ENCODE results near the gene PFN3. TPM values are rescaled to one million over a fixed set of nuclear protein-coding genes. Genes with fewer than 3 reads are reported as not detected.

PFN3 gene
- total RNA-seq, 4 donors from 2014 or later: not detected

- DNase-seq (peak in 1 of 2 donors; percentile 29), ATAC-seq (peak; percentile 14 to 30)
- Histone ChIP-seq H3K4me1 (peaks cover 31 to 39% of the 10 kb centered on the region in 2 donors), H3K4me3 (no peak overlapping the region), H3K27ac (peak overlapping the region; percentile 32 to 61 (median 48)), H3K9me3 (no peaks in the 10 kb centered on the region), H3K27me3 (no peaks in the 10 kb centered on the region), H3K36me3 (peaks cover 0 to 40% of the 10 kb centered on the region in 2 donors)
- in situ Hi-C loops (cut with MboI; ENCODE audit: low sequenced_read_pairs in 4 of 4) (no loop called here), intact Hi-C loops (cut with DNase I; ENCODE audit: low total_unique reads) (no loop called here)
- TF ChIP-seq POLR2A (IDR thresholded peaks at IDR 0.05) (no peak), CTCF (IDR thresholded peaks at IDR 0.05 in 4 of 5, conservative IDR thresholded peaks at IDR 0.05 in 1 of 5) (no peak)
These were observed 31.1 kb upstream of the PFN3 start for GRCh38 chr5:177431317-177432142.

DNA sequence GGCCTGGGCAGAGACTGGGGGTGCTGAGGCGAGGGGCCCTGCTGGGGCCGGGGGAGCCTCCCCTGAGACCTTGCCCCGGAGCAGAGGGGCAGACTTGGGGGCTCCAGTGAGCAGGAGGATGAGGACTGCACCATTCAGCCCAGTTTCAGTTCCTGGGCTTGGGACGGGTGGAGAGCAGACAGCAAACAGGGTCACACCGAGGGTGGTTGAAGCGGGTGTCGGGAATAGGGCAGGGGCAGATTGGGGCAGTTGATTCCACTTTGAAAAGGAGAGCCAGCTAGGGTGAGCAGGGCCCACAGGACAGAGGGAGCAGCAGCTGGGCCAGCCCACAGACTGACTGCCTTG is 30.5 kb upstream of the PFN3 start:
- TF ChIP-seq CTCF (IDR thresholded peaks at IDR 0.05 in 4 of 5, conservative IDR thresholded peaks at IDR 0.05 in 1 of 5) (no peak), POLR2A (IDR thresholded peaks at IDR 0.05) (no peak)
- ATAC-seq (no peak), DNase-seq (no peak)
- no peak overlapping the region for H3K4me3 ChIP-seq
- peaks cover 0 to 34% of the 10 kb centered on the region in 2 donors for H3K36me3 ChIP-seq
- H3K4me1 ChIP-seq: peaks cover 31 to 39% of the 10 kb centered on the region in 2 donors
- peak overlapping the region in 2 of 4 donors; percentile 32 to 61 for H3K27ac ChIP-seq
- no peaks in the 10 kb centered on the region for H3K27me3 ChIP-seq
- H3K9me3 ChIP-seq: no peaks in the 10 kb centered on the region
- in situ Hi-C loops (cut with MboI; ENCODE audit: low sequenced_read_pairs in 4 of 4) (no loop called here), intact Hi-C loops (cut with DNase I; ENCODE audit: low total_unique reads) (no loop called here)

DNA sequence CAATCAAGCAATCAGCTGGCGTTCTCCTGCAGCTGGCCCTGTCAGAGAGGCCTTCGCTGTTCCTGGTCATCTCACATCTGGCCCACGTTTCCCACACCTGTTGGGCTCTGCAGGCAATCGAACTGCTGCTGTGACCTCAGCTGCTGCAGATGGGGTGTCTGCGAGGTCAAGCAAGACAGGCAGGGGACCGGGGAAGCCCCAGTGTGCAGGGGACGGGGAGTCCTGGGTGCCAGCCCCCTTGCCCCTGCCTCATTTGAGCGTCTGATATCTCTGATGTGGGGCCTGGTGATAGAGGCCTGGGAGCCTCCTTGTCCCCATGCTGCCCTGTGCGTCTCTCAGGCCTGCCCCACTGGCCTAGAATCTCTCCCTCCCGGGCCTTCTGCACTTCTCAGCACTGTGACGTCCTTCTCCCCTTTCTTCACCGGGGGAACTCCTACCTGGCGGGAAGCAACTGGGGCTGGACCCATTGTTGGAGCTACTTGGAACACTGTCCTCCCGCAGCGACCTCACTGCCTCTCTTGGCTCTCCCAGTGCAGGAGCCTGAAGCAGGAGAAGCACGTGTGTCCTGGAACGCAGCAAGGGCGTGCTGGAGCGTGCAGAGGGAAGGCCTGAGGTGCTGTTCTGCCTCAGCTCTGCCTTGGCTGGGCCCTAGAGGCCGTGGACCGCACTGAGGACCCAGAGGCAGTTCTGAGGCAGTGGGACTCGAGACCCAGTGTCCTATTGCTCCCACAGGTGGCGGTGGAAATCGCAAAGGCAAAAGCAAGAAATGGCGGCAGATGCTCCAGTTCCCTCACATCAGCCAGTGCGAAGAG is 29.9 kb upstream of the PFN3 start:
- H3K4me3 ChIP-seq: no peak overlapping the region
- ATAC-seq (no peak), DNase-seq (no peak)
- intact Hi-C loops (cut with DNase I; ENCODE audit: low total_unique reads): no loop called here
- no peak for TF ChIP-seq CTCF (IDR thresholded peaks at IDR 0.05 in 4 of 5, conservative IDR thresholded peaks at IDR 0.05 in 1 of 5)
- no peak for TF ChIP-seq POLR2A (IDR thresholded peaks at IDR 0.05)
- H3K4me1 ChIP-seq: peaks cover 34 to 44% of the 10 kb centered on the region in 2 donors
- H3K36me3 ChIP-seq: peaks cover 0 to 28% of the 10 kb centered on the region in 2 donors
- in situ Hi-C loops (cut with MboI; ENCODE audit: low sequenced_read_pairs in 4 of 4): no loop called here
- peak overlapping the region in 1 of 4 donors; percentile 32 for H3K27ac ChIP-seq
- H3K27me3 ChIP-seq: no peaks in the 10 kb centered on the region
- no peaks in the 10 kb centered on the region for H3K9me3 ChIP-seq

GRCh38 chr5:177429248-177430040 is 29.0 kb upstream of the PFN3 start:
- Histone ChIP-seq H3K27me3 (no peaks in the 10 kb centered on the region), H3K9me3 (no peaks in the 10 kb centered on the region), H3K4me3 (no peak overlapping the region), H3K27ac (peak overlapping the region in 1 of 4 donors; percentile 75), H3K36me3 (peaks cover 0 to 19% of the 10 kb centered on the region in 2 donors), H3K4me1 (peaks cover 34 to 45% of the 10 kb centered on the region in 2 donors)
- DNase-seq (peak; percentile 43 to 60), ATAC-seq (no peak)
- intact Hi-C loops (cut with DNase I; ENCODE audit: low total_unique reads) (no loop called here), in situ Hi-C loops (cut with MboI; ENCODE audit: low sequenced_read_pairs in 4 of 4) (no loop called here)
- TF ChIP-seq POLR2A (IDR thresholded peaks at IDR 0.05) (no peak), CTCF (IDR thresholded peaks at IDR 0.05 in 4 of 5, conservative IDR thresholded peaks at IDR 0.05 in 1 of 5) (no peak)
